WTC11 (cell line): Measurements from ENCODE around the gene ACTA2. TPM values are rescaled to one million over a fixed set of nuclear protein-coding genes. Genes with fewer than 3 reads are reported as not detected.

Experiments
- ATAC-seq: fragments of 200-7000 bp; cut with Tn5 transposase; 2 replicates; pipeline ENCODE4 v1.10.0; 2021; ENCODE audit warnings: mild to moderate bottlenecking, moderate library complexity
- CTCF ChIA-PET: fragments of 300-600 bp; sonication (Branson Sonifier 250); formaldehyde crosslinking; loops from one replicate; lab custom pipeline; 2021; ENCODE audit warnings: antibody characterized with exemption; lab: Charles Lee
- POLR2A ChIA-PET: fragments of 350-600 bp; sonication (Branson Sonifier 250); formaldehyde crosslinking; loops from one replicate; lab custom pipeline; 2021; ENCODE audit warnings: antibody characterized with exemption; lab: Charles Lee
- DNase-seq: peaks from one replicate; pipeline ENCODE4 v3.0.0; 2021; ENCODE audit warnings: low spot score
- H3K27ac Mint-ChIP-seq: 2 replicates; pipeline ENCODE4 v1.8.0; 2021; ENCODE audit warnings: mixed read lengths
- H3K27me3 Mint-ChIP-seq: 2 replicates; pipeline ENCODE4 v1.8.0; 2021; ENCODE audit warnings: low read depth, mild to moderate bottlenecking, moderate library complexity, mixed read lengths
- H3K36me3 Mint-ChIP-seq: 2 replicates; pipeline ENCODE4 v1.8.0; 2021; ENCODE audit warnings: mixed read lengths
- H3K4me1 Mint-ChIP-seq: 2 replicates; pipeline ENCODE4 v1.8.0; 2022; ENCODE audit warnings: mixed read lengths
- H3K4me3 Mint-ChIP-seq: 2 replicates; pipeline ENCODE4 v1.8.0; 2021; ENCODE audit warnings: mild to moderate bottlenecking, moderate library complexity, mixed read lengths
- H3K9me3 Mint-ChIP-seq: 2 replicates; pipeline ENCODE4 v1.8.0; 2021; ENCODE audit warnings: mixed read lengths
- CBFB ChIP-seq: sonication (generic); formaldehyde crosslinking; IDR thresholded peaks from 2 replicates; pipeline ENCODE4 v1.8.1; 2022; ENCODE audit warnings: mild to moderate bottlenecking, low read depth, missing genetic modification reagents
- EMX1 ChIP-seq: fragments of 250-450 bp; sonication (Bioruptor Pico); IDR thresholded peaks from 2 replicates; pipeline ENCODE4 v1.8.0; 2021; ENCODE audit warnings: mild to moderate bottlenecking
- FOXP1 ChIP-seq: sonication (generic); formaldehyde crosslinking; IDR thresholded peaks from 2 replicates; pipeline ENCODE4 v1.8.0; 2022; ENCODE audit warnings: missing genetic modification reagents, mild to moderate bottlenecking, moderate library complexity, borderline replicate concordance
- GABPB1 ChIP-seq: sonication (generic); formaldehyde crosslinking; IDR thresholded peaks from 2 replicates; pipeline ENCODE4 v1.8.1; 2023; ENCODE audit warnings: mild to moderate bottlenecking, missing genetic modification reagents
- GRHL2 ChIP-seq: fragments of 250-450 bp; sonication (Bioruptor Pico); IDR thresholded peaks from 2 replicates; pipeline ENCODE4 v1.8.0; 2022; ENCODE audit warnings: mild to moderate bottlenecking, moderate library complexity; ENCODE audit not compliant: insufficient replicate concordance, severe bottlenecking
- JAZF1 ChIP-seq: fragments of 250-450 bp; sonication (Bioruptor Pico); IDR thresholded peaks from 2 replicates; pipeline ENCODE4 v1.9.0; 2021; ENCODE audit warnings: moderate library complexity, mild to moderate bottlenecking, inconsistent platforms
- NR2C2 ChIP-seq: sonication (generic); formaldehyde crosslinking; IDR thresholded peaks from 2 replicates; pipeline ENCODE4 v1.8.0; 2022; ENCODE audit warnings: mild to moderate bottlenecking, missing genetic modification reagents
- ZNF121 ChIP-seq: sonication (generic); formaldehyde crosslinking; IDR thresholded peaks from 2 replicates; pipeline ENCODE4 v1.8.0; 2023; ENCODE audit warnings: missing genetic modification reagents
- ZNF671 ChIP-seq: fragments of 250-450 bp; sonication (Bioruptor Pico); IDR thresholded peaks from 2 replicates; pipeline ENCODE4 v1.8.0; 2021; ENCODE audit warnings: mild to moderate bottlenecking
- total RNA-seq: library from RNA; stranded (reverse); gene quantifications from 3 replicates; pipeline ENCODE4 v1.2.3, GENCODE V29; 2021
- TF ChIP-seq, protein P1 (sequence below): sonication (generic); formaldehyde crosslinking; conservative IDR thresholded peaks from 2 replicates; pipeline ENCODE4 v1.8.1; 2023; ENCODE audit warnings: mild to moderate bottlenecking, low read depth, missing genetic modification reagents, moderate library complexity
- TF ChIP-seq, protein P2 (sequence below): fragments of 250-450 bp; sonication (Bioruptor Pico); IDR thresholded peaks from 2 replicates; pipeline ENCODE4 v1.9.0; 2021; ENCODE audit warnings: mild to moderate bottlenecking, borderline replicate concordance
- TF ChIP-seq, protein P3 (sequence below): sonication (generic); formaldehyde crosslinking; IDR thresholded peaks from 2 replicates; pipeline ENCODE4 v1.8.0; 2022; ENCODE audit warnings: mild to moderate bottlenecking, missing genetic modification reagents
- TF ChIP-seq, protein P4 (sequence below): sonication (generic); formaldehyde crosslinking; IDR thresholded peaks from 2 replicates; pipeline ENCODE4 v1.8.1; 2023; ENCODE audit warnings: mild to moderate bottlenecking, missing genetic modification reagents
- TF ChIP-seq, protein P5 (sequence below): sonication (generic); formaldehyde crosslinking; IDR thresholded peaks from 2 replicates; pipeline ENCODE4 v1.8.1; 2022; ENCODE audit warnings: missing genetic modification reagents, borderline replicate concordance
- TF ChIP-seq, protein P6 (sequence below): sonication (generic); formaldehyde crosslinking; IDR thresholded peaks from 2 replicates; pipeline ENCODE4 v1.8.0; 2022; ENCODE audit warnings: mild to moderate bottlenecking, missing genetic modification reagents
- TF ChIP-seq, protein P7 (sequence below): sonication (generic); formaldehyde crosslinking; IDR thresholded peaks from 2 replicates; pipeline ENCODE4 v1.8.0; 2023; ENCODE audit warnings: mild to moderate bottlenecking, missing genetic modification reagents

The ACTA2 gene
- total RNA-seq, 1 experiment from 2014 or later: 4.4 TPM

DNA sequence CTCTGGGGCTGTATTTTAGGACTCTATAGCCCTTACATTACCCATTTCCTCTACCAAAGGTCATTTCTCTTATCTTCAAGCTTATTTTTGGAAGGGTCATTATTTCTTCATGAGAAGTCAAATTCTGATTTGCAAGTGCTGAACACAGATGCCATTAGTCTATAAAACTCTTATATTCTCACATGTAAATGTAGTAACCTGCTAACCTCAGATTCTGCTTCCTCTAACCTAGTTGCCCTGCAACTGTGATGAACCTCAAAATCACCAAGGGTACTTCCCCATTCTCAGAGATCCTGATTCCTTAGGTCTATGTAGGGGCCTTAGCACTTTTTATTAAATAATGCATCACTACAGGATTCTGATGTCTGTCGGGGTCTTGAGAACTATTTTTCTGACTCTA is 44.4 kb upstream of the ACTA2 start:
- CTCF ChIA-PET: interaction anchor here (1.2 kb wide), 1 partner anchor 10 kb away, joined by 3 read pairs; no protein-coding TSS in a partner anchor
- Mint-ChIP-seq H3K36me3 (no peaks in the 10 kb centered on the region), H3K4me3 (no peak overlapping the region), H3K9me3 (no peaks in the 10 kb centered on the region), H3K27ac (no peak overlapping the region), H3K27me3 (peaks cover 4% of the 10 kb centered on the region; the same call in 1 of the 2 replicates), H3K4me1 (peaks cover 16% of the 10 kb centered on the region)
- TF ChIP-seq, protein P1, sequence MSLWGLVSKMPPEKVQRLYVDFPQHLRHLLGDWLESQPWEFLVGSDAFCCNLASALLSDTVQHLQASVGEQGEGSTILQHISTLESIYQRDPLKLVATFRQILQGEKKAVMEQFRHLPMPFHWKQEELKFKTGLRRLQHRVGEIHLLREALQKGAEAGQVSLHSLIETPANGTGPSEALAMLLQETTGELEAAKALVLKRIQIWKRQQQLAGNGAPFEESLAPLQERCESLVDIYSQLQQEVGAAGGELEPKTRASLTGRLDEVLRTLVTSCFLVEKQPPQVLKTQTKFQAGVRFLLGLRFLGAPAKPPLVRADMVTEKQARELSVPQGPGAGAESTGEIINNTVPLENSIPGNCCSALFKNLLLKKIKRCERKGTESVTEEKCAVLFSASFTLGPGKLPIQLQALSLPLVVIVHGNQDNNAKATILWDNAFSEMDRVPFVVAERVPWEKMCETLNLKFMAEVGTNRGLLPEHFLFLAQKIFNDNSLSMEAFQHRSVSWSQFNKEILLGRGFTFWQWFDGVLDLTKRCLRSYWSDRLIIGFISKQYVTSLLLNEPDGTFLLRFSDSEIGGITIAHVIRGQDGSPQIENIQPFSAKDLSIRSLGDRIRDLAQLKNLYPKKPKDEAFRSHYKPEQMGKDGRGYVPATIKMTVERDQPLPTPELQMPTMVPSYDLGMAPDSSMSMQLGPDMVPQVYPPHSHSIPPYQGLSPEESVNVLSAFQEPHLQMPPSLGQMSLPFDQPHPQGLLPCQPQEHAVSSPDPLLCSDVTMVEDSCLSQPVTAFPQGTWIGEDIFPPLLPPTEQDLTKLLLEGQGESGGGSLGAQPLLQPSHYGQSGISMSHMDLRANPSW (CRISPR knock-in tag): no peak
- TF ChIP-seq FOXP1 (CRISPR knock-in tag) (no peak), CBFB (CRISPR knock-in tag) (no peak), ZNF121 (CRISPR knock-in tag) (no peak)
- TF ChIP-seq, protein P2, sequence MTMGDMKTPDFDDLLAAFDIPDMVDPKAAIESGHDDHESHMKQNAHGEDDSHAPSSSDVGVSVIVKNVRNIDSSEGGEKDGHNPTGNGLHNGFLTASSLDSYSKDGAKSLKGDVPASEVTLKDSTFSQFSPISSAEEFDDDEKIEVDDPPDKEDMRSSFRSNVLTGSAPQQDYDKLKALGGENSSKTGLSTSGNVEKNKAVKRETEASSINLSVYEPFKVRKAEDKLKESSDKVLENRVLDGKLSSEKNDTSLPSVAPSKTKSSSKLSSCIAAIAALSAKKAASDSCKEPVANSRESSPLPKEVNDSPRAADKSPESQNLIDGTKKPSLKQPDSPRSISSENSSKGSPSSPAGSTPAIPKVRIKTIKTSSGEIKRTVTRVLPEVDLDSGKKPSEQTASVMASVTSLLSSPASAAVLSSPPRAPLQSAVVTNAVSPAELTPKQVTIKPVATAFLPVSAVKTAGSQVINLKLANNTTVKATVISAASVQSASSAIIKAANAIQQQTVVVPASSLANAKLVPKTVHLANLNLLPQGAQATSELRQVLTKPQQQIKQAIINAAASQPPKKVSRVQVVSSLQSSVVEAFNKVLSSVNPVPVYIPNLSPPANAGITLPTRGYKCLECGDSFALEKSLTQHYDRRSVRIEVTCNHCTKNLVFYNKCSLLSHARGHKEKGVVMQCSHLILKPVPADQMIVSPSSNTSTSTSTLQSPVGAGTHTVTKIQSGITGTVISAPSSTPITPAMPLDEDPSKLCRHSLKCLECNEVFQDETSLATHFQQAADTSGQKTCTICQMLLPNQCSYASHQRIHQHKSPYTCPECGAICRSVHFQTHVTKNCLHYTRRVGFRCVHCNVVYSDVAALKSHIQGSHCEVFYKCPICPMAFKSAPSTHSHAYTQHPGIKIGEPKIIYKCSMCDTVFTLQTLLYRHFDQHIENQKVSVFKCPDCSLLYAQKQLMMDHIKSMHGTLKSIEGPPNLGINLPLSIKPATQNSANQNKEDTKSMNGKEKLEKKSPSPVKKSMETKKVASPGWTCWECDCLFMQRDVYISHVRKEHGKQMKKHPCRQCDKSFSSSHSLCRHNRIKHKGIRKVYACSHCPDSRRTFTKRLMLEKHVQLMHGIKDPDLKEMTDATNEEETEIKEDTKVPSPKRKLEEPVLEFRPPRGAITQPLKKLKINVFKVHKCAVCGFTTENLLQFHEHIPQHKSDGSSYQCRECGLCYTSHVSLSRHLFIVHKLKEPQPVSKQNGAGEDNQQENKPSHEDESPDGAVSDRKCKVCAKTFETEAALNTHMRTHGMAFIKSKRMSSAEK (CRISPR knock-in tag): no peak
- TF ChIP-seq, protein P3, sequence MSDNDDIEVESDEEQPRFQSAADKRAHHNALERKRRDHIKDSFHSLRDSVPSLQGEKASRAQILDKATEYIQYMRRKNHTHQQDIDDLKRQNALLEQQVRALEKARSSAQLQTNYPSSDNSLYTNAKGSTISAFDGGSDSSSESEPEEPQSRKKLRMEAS (CRISPR knock-in tag): no peak
- TF ChIP-seq, protein P4, sequence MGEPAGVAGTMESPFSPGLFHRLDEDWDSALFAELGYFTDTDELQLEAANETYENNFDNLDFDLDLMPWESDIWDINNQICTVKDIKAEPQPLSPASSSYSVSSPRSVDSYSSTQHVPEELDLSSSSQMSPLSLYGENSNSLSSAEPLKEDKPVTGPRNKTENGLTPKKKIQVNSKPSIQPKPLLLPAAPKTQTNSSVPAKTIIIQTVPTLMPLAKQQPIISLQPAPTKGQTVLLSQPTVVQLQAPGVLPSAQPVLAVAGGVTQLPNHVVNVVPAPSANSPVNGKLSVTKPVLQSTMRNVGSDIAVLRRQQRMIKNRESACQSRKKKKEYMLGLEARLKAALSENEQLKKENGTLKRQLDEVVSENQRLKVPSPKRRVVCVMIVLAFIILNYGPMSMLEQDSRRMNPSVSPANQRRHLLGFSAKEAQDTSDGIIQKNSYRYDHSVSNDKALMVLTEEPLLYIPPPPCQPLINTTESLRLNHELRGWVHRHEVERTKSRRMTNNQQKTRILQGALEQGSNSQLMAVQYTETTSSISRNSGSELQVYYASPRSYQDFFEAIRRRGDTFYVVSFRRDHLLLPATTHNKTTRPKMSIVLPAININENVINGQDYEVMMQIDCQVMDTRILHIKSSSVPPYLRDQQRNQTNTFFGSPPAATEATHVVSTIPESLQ: no peak
- ATAC-seq (no peak), DNase-seq (no peak)
- POLR2A ChIA-PET: no interaction called here

DNA sequence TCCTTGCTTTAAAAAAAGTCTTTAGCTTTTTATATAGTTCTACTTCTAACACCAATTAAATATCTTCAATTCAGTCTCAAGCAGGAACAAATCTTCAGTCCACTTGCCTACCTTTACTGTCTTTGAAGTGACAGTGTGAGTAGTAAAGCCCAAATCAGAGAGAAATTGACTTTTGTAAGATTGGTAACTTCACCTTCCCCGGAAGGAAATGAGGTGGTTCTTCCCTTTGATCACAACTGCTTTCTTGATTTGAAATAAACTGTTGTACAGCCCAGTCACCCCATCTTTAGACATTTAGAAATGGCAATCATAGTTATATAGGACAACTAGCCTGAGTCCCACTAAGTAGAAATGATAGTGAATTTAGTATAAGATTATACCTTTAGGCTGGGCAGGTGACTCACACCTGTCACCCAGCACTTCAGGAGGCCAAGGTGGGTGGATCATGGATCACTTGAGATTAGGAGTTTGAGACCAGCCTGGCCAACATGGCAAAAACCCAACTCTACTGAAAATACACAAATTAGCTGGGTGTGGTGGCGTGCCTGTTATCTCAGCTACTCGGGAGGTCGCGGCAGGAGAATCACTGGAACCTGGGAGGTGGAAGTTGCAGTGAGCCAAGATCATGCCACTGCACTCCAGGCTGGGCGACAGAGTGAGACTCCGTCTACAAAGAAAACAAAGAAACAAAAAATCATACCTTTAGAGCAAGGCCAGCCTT is 42.7 kb upstream of the ACTA2 start:
- no peak for ATAC-seq
- DNase-seq: no peak
- ChIA-PET CTCF (interaction anchor here (0.7 kb wide), 1 partner anchor 34 kb away, joined by 3 read pairs; no protein-coding TSS in a partner anchor), POLR2A (no interaction called here)
- H3K27ac Mint-ChIP-seq: no peak overlapping the region
- peaks cover 22% of the 10 kb centered on the region for H3K4me1 Mint-ChIP-seq
- no peaks in the 10 kb centered on the region for H3K9me3 Mint-ChIP-seq
- no peak overlapping the region for H3K4me3 Mint-ChIP-seq
- H3K36me3 Mint-ChIP-seq: no peaks in the 10 kb centered on the region
- H3K27me3 Mint-ChIP-seq: peaks cover 20% of the 10 kb centered on the region
- TF ChIP-seq, protein P5, sequence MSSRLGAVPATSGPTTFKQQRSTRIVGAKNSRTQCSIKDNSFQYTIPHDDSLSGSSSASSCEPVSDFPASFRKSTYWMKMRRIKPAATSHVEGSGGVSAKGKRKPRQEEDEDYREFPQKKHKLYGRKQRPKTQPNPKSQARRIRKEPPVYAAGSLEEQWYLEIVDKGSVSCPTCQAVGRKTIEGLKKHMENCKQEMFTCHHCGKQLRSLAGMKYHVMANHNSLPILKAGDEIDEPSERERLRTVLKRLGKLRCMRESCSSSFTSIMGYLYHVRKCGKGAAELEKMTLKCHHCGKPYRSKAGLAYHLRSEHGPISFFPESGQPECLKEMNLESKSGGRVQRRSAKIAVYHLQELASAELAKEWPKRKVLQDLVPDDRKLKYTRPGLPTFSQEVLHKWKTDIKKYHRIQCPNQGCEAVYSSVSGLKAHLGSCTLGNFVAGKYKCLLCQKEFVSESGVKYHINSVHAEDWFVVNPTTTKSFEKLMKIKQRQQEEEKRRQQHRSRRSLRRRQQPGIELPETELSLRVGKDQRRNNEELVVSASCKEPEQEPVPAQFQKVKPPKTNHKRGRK (CRISPR knock-in tag): no peak
- TF ChIP-seq GABPB1 (CRISPR knock-in tag) (no peak), GRHL2 (no peak), NR2C2 (no peak), EMX1 (CRISPR knock-in tag) (no peak), ZNF671 (CRISPR knock-in tag) (no peak), JAZF1 (CRISPR knock-in tag) (no peak)
- TF ChIP-seq, protein P6, sequence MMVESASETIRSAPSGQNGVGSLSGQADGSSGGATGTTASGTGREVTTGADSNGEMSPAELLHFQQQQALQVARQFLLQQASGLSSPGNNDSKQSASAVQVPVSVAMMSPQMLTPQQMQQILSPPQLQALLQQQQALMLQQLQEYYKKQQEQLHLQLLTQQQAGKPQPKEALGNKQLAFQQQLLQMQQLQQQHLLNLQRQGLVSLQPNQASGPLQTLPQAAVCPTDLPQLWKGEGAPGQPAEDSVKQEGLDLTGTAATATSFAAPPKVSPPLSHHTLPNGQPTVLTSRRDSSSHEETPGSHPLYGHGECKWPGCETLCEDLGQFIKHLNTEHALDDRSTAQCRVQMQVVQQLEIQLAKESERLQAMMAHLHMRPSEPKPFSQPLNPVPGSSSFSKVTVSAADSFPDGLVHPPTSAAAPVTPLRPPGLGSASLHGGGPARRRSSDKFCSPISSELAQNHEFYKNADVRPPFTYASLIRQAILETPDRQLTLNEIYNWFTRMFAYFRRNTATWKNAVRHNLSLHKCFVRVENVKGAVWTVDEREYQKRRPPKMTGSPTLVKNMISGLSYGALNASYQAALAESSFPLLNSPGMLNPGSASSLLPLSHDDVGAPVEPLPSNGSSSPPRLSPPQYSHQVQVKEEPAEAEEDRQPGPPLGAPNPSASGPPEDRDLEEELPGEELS (CRISPR knock-in tag): no peak
- TF ChIP-seq, protein P7, sequence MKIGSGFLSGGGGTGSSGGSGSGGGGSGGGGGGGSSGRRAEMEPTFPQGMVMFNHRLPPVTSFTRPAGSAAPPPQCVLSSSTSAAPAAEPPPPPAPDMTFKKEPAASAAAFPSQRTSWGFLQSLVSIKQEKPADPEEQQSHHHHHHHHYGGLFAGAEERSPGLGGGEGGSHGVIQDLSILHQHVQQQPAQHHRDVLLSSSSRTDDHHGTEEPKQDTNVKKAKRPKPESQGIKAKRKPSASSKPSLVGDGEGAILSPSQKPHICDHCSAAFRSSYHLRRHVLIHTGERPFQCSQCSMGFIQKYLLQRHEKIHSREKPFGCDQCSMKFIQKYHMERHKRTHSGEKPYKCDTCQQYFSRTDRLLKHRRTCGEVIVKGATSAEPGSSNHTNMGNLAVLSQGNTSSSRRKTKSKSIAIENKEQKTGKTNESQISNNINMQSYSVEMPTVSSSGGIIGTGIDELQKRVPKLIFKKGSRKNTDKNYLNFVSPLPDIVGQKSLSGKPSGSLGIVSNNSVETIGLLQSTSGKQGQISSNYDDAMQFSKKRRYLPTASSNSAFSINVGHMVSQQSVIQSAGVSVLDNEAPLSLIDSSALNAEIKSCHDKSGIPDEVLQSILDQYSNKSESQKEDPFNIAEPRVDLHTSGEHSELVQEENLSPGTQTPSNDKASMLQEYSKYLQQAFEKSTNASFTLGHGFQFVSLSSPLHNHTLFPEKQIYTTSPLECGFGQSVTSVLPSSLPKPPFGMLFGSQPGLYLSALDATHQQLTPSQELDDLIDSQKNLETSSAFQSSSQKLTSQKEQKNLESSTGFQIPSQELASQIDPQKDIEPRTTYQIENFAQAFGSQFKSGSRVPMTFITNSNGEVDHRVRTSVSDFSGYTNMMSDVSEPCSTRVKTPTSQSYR: no peak
